Measurements from ENCODE around the gene COL19A1.

DNA sequence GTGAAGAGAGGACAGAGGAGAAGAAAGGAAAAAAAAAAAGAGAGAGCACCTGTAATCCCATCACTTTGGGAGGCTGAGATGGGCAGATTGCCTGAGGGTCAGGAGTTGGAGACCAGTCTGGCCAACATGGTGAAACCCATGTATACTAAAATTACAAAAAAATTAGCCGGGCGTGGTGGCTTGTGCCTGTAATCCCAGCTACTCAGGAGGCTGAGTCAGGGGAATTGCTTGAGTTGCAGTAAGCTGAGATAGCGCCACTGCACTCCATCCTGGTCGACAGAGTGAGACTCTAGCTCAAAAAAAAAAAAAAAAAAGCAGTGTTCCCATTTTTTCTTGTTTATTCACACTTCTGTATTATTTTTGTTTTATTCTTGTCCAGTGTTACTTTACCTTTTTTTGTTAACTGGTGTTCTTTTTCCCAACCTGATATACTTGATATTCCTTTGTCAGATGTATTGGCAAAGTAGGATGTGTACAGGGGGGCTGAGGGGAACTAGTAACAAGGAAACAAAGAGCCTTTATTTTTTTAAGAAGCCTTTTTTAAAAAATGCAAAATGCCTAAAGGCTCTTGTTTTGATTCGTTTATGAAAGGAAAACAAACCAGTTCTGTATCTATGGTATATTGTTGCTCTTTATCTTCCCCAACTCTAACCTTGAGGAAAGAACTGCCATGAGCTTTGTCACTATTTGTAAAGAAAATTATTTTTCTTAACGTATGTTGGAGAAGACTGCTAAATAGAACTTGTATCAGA lies 22.3 kb downstream of the COL19A1 start:
- TF ChIP-seq, protein P1, sequence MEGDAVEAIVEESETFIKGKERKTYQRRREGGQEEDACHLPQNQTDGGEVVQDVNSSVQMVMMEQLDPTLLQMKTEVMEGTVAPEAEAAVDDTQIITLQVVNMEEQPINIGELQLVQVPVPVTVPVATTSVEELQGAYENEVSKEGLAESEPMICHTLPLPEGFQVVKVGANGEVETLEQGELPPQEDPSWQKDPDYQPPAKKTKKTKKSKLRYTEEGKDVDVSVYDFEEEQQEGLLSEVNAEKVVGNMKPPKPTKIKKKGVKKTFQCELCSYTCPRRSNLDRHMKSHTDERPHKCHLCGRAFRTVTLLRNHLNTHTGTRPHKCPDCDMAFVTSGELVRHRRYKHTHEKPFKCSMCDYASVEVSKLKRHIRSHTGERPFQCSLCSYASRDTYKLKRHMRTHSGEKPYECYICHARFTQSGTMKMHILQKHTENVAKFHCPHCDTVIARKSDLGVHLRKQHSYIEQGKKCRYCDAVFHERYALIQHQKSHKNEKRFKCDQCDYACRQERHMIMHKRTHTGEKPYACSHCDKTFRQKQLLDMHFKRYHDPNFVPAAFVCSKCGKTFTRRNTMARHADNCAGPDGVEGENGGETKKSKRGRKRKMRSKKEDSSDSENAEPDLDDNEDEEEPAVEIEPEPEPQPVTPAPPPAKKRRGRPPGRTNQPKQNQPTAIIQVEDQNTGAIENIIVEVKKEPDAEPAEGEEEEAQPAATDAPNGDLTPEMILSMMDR (IDR thresholded peaks at IDR 0.05), result no peak
- TF ChIP-seq POLR2A (IDR thresholded peaks at IDR 0.05), result no peak

All from prostate gland (tissue), 2 donors.